GM10248 (cell line): ENCODE results near the gene CAMTA1.

Source experiments
- CTCF ChIA-PET: fragments of 300-600 bp; sonication (Branson Sonifier 250); formaldehyde crosslinking; extraction: SDS; loops from one replicate; lab custom pipeline; 2021; ENCODE audit warnings: antibody characterized with exemption; lab: Yijun Ruan, JAX
- POLR2A ChIA-PET: fragments of 350-650 bp; sonication (Branson Sonifier 250); formaldehyde crosslinking; extraction: SDS; loops from one replicate; lab custom pipeline; 2020; ENCODE audit warnings: antibody characterized with exemption; lab: Yijun Ruan, JAX
- DNase-seq: peaks from one replicate; pipeline ENCODE4 v3.0.0; 2012; ENCODE audit errors: extremely low spot score
- TF ChIP-seq, protein P1 (sequence below): IDR thresholded peaks from 2 replicates; pipeline ENCODE4 v1.5.1; 2012; ENCODE audit warnings: mild to moderate bottlenecking, low read depth; ENCODE audit errors: extremely low read depth, missing control alignments, control extremely low read depth

Gene CAMTA1

GRCh38 chr1:7555391-7556185 is 770.3 kb downstream of the CAMTA1 start:
- POLR2A ChIA-PET: no interaction called here
- CTCF ChIA-PET: no interaction called here
- no peak for DNase-seq

DNA sequence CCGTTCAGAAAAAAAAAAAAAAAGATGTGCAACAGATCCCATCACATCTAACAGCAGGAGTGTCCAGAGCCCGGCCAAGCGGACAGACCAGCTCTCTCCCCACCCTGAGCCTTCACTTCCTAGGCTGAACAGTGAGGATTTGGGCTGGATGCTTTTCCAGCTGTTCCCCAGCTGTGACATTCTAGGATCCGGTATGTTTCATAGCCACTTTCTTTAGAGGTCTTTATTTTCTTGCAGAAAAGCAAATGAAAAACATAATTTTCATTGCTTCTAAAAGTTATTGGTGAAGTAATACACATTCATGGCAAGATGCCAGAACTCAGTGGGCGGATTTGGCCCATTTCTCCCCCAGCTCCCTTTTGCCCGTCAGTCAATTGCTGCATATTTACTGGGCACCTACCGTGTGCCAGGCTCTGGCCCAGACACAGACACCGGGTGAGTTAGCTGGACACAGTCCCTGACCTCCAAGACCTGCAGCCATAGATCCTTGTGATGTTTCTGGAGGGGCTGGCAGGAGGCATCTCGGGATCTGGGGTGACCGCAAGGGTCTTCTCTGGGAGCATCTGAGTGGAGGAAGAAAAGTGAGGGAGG is 772.1 kb downstream of the CAMTA1 start:
- ChIA-PET POLR2A (no interaction called here), CTCF (no interaction called here)
- TF ChIP-seq, protein P1, sequence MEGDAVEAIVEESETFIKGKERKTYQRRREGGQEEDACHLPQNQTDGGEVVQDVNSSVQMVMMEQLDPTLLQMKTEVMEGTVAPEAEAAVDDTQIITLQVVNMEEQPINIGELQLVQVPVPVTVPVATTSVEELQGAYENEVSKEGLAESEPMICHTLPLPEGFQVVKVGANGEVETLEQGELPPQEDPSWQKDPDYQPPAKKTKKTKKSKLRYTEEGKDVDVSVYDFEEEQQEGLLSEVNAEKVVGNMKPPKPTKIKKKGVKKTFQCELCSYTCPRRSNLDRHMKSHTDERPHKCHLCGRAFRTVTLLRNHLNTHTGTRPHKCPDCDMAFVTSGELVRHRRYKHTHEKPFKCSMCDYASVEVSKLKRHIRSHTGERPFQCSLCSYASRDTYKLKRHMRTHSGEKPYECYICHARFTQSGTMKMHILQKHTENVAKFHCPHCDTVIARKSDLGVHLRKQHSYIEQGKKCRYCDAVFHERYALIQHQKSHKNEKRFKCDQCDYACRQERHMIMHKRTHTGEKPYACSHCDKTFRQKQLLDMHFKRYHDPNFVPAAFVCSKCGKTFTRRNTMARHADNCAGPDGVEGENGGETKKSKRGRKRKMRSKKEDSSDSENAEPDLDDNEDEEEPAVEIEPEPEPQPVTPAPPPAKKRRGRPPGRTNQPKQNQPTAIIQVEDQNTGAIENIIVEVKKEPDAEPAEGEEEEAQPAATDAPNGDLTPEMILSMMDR: no peak
- DNase-seq: no peak

More at GRCh38 chr1:7555391-7556185, 770.3 kb downstream of the CAMTA1 start:
- TF ChIP-seq, protein P1: no peak

GRCh38 chr1:7558041-7558461 is 772.8 kb downstream of the CAMTA1 start:
- ChIA-PET CTCF (no interaction called here), POLR2A (no interaction called here)
- no peak for DNase-seq
- TF ChIP-seq, protein P1: no peak

GRCh38 chr1:7558481-7558880 is 773.2 kb downstream of the CAMTA1 start:
- CTCF ChIA-PET: no interaction called here
- TF ChIP-seq, protein P1: no peak
- DNase-seq: no peak
- POLR2A ChIA-PET: no interaction called here

DNA sequence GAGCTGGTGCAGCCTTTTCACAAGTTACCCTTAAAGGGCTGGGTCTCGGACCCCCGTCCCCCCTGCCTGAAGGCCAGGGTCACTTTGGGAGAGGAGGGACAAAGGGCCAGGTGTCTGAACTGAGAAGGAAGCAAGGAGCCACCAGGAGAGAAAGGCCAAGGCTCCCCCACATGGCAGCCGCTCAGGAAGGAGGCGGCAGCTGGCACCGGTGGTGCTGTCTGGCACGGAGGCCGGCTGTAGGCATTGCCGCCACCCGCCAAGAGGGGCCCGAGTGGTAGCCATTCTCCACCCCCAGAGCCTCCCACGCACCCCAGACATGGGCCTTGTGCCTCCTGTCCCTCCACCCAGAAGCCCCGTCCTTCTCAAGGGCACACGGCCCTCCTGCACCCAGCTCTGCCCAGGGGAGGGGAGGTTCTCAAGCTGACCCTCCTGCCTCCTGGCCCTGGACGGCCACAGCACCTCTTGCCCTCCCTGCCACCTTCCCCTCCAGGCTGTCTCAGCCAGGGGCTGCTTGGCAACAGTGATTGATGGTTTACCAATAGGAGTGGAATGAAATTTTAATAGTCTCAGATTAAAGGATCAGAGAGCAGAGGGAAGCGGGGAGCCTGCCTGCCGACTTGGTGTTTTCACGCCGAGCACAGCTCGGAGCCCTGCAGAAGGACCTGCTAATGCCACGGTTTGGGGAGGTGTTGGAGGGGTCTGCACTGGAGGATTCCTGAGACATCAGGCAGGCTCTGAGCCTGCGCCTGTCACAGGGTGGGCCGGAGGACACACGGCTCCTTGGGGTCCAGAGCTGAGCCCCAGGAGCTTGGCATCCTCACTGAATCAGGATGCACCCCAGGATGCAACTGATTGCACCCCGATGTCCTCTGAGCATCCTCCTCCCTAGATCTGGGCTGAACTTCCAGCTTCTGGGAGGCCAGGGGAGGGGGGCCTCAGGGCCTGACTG is 773.9 kb downstream of the CAMTA1 start:
- POLR2A ChIA-PET: no interaction called here
- TF ChIP-seq, protein P1: no peak
- DNase-seq: no peak
- CTCF ChIA-PET: no interaction called here

- ChIA-PET POLR2A (no interaction called here), CTCF (no interaction called here)
- no peak for DNase-seq
- TF ChIP-seq, protein P1: no peak
These were observed 774.9 kb downstream of the CAMTA1 start for GRCh38 chr1:7560128-7560527.
